B cell (primary cell): ENCODE measurements around the gene PROP1. TPM values are rescaled to one million over a fixed set of nuclear protein-coding genes. Genes with fewer than 3 reads are reported as not detected.

Experiments used
- ATAC-seq: fragments of 200-7000 bp; cut with Tn5 transposase; one replicate; pipeline ENCODE4 v1.10.0; 2021; ENCODE audit warnings: low read depth, mild to moderate bottlenecking, moderate number of reproducible peaks, moderate library complexity
- CTCF ChIA-PET: fragments of 350-600 bp; sonication (Branson Sonifier 250); formaldehyde crosslinking; loops from one replicate; lab custom pipeline; 2021; ENCODE audit warnings: antibody characterized with exemption, inconsistent platforms; lab: Charles Lee
- POLR2A ChIA-PET: fragments of 350-600 bp; sonication (Branson Sonifier 250); formaldehyde crosslinking; loops from one replicate; lab custom pipeline; 2021; ENCODE audit warnings: antibody characterized with exemption; lab: Charles Lee
- DNase-seq: peaks from one replicate; pipeline ENCODE4 v3.0.0; 2013
- H2AFZ ChIP-seq: 2 replicates; pipeline ENCODE4 v1.6.1; 2012; ENCODE audit warnings: mild to moderate bottlenecking, low read depth, low read length; ENCODE audit not compliant: insufficient read depth, poor library complexity, severe bottlenecking
- H3K27ac ChIP-seq, 2 donors: 1 replicate in 1 of 2; 2 replicates in 1 of 2; pipeline ENCODE4 v1.5.1; 2012 to 2013; ENCODE audit warnings: low read length in 2 of 2, mild to moderate bottlenecking in 2 of 2, moderate library complexity in 1 of 2
- H3K27me3 ChIP-seq, 4 experiments: fragments of 200-600 bp in 1 of 4; sonication (generic) in 1 of 4; replicated peaks in 1 of 4; 1 replicate in 2 of 4; 2 replicates in 2 of 4; pipeline versions ENCODE4 v1.6.1 to v1.7.0; 2013 to 2016; ENCODE audit warnings: low read length in 3 of 4, mild to moderate bottlenecking in 2 of 4, mixed read lengths in 1 of 4, moderate library complexity in 1 of 4; ENCODE audit not compliant: insufficient read depth in 4 of 4, control insufficient read depth in 3 of 4; ENCODE audit errors: control extremely low read depth in 1 of 4
- H3K36me3 ChIP-seq, 2 experiments: replicated peaks in 1 of 2; 1 replicate in 1 of 2; 2 replicates in 1 of 2; pipeline versions ENCODE4 v1.6.1 to v1.7.1; 2013; ENCODE audit warnings: low read length in 1 of 2; ENCODE audit not compliant: insufficient read depth in 2 of 2, control insufficient read depth in 1 of 2; ENCODE audit errors: control extremely low read depth in 1 of 2, extremely low read depth in 1 of 2
- H3K4me1 ChIP-seq, 2 donors: fragments of 200-600 bp in 1 of 2; sonication (generic) in 1 of 2; 1 replicate in 1 of 2; 2 replicates in 1 of 2; pipeline versions ENCODE4 v1.5.1 to v1.6.1; 2013 to 2017; ENCODE audit warnings: low read length in 2 of 2; ENCODE audit not compliant: control insufficient read depth in 2 of 2, insufficient read depth in 2 of 2
- H3K4me2 ChIP-seq: replicated peaks from 2 replicates; pipeline ENCODE3; 2012; ENCODE audit warnings: mild to moderate bottlenecking, low read depth, low read length; ENCODE audit not compliant: poor library complexity, severe bottlenecking
- H3K4me3 ChIP-seq, 5 experiments: fragments of 200-600 bp in 1 of 5; sonication (generic) in 1 of 5; 1 replicate in 3 of 5; 2 replicates in 2 of 5; pipeline versions ENCODE4 v1.5.1 to v1.7.0; 2011 to 2016; ENCODE audit warnings: low read length in 4 of 5, mild to moderate bottlenecking in 4 of 5, low read depth in 2 of 5, control low read depth in 1 of 5, moderate library complexity in 1 of 5; ENCODE audit not compliant: insufficient read depth in 1 of 5; ENCODE audit errors: control extremely low read depth in 1 of 5, extremely low read depth in 1 of 5
- H3K79me2 ChIP-seq: fragments of 200-600 bp; sonication (generic); one replicate; pipeline ENCODE4 v1.6.0; 2016; ENCODE audit warnings: low read length; ENCODE audit not compliant: control insufficient read depth, insufficient read depth
- H3K9ac ChIP-seq: fragments of 200-600 bp; sonication (generic); 2 replicates; pipeline ENCODE4 v1.6.1; 2017; ENCODE audit warnings: mild to moderate bottlenecking, low read length, moderate library complexity
- H3K9me3 ChIP-seq, 3 donors: one replicate each; pipeline versions ENCODE4 v1.6.1 to v1.7.1; 2013; ENCODE audit warnings: low read length in 2 of 3; ENCODE audit not compliant: control insufficient read depth in 2 of 3, insufficient read depth in 1 of 3; ENCODE audit errors: control extremely low read depth in 1 of 3
- H4K20me1 ChIP-seq: 2 replicates; pipeline ENCODE4 v1.6.0; 2012; ENCODE audit warnings: mild to moderate bottlenecking, low read length; ENCODE audit not compliant: insufficient read depth, control insufficient read depth, poor library complexity, severe bottlenecking
- H3K27ac Mint-ChIP-seq: one replicate; pipeline ENCODE4 v1.8.0; 2021; ENCODE audit warnings: mixed read lengths
- H3K27me3 Mint-ChIP-seq: one replicate; pipeline ENCODE4 v1.8.0; 2021; ENCODE audit warnings: mixed read lengths
- H3K4me1 Mint-ChIP-seq: one replicate; pipeline ENCODE4 v1.8.0; 2021; ENCODE audit warnings: mixed read lengths
- H3K4me3 Mint-ChIP-seq: one replicate; pipeline ENCODE4 v1.8.0; 2021; ENCODE audit warnings: mixed read lengths
- H3K9me3 Mint-ChIP-seq: one replicate; pipeline ENCODE4 v1.8.0; 2022; ENCODE audit warnings: mixed read lengths; ENCODE audit not compliant: insufficient read depth
- CTCF ChIP-seq: fragments of 200-600 bp; IDR thresholded peaks from one replicate; pipeline ENCODE4 v1.8.0; 2022; ENCODE audit warnings: antibody characterized with exemption, mild to moderate bottlenecking
- EZH2 ChIP-seq: IDR thresholded peaks from 2 replicates; pipeline ENCODE4 v1.6.1; 2012; ENCODE audit warnings: borderline replicate concordance, low read depth, mild to moderate bottlenecking, moderate library complexity, low read length; ENCODE audit not compliant: insufficient read depth, poor library complexity, severe bottlenecking
- WGBS: methylation state at CpG from one replicate; pipeline ENCODE4 v1.1.5; 2013; ENCODE audit warnings: missing lambda C conversion rate; ENCODE audit not compliant: insufficient coverage; 5-methylcytosine and 5-hydroxymethylcytosine counted together
- intact Hi-C: fragments of 100-400 bp; cut with micrococcal nuclease; formaldehyde crosslinking; loops from one replicate; pipeline ENCODE4 v1.10.0; 2022
- polyA plus RNA-seq: library from polyadenylated mRNA; depleted of rRNA; stranded (reverse); fragments of >200 nt; gene quantifications from 2 replicates; pipeline ENCODE4 v1.2.3, GENCODE V29; 2012
- total RNA-seq, 2 donors: library from RNA; stranded (reverse); fragments of 120-200 nt in 1 of 2; gene quantifications; 1 replicate in 1 of 2; 2 replicates in 1 of 2; pipeline versions ENCODE4 v1.2.3 to v1.2.4, GENCODE V29; 2013 to 2022

PROP1 gene
- total and polyA plus RNA-seq, 2 donors (not counting 1 experiment from before 2014, with no cell fraction given): not detected

- Histone ChIP-seq H3K4me1 (peaks cover 8 to 21% of the 10 kb centered on the region in 2 donors), H3K9me3 (peaks cover 0 to 8% (median 0%) of the 10 kb centered on the region in 3 donors), H4K20me1 (no peaks in the 10 kb centered on the region), H3K4me3 (no peak overlapping the region), H3K27ac (no peak overlapping the region), H3K27me3 (peaks cover 0 to 62% (median 31%) of the 10 kb centered on the region in 4 experiments), H3K4me2 (peak overlapping the region; percentile 57), H3K79me2 (no peaks in the 10 kb centered on the region), H3K9ac (no peak overlapping the region), H2AFZ (peak overlapping the region; percentile 16), H3K36me3 (no peaks in the 10 kb centered on the region)
- CTCF ChIA-PET: no interaction called here
- Mint-ChIP-seq H3K4me3 (no peak overlapping the region), H3K27me3 (peaks cover 56% of the 10 kb centered on the region), H3K9me3 (no peaks in the 10 kb centered on the region), H3K27ac (no peak overlapping the region), H3K4me1 (peaks cover 2% of the 10 kb centered on the region)
- no peak for ATAC-seq
- TF ChIP-seq EZH2 (no peak), CTCF (no peak)
- intact Hi-C loops: loop anchor here (10.0 kb wide), 1 partner anchor 81 kb away; no protein-coding TSS in a partner anchor
- POLR2A ChIA-PET: no interaction called here
- DNase-seq: no peak
- 23% methylated on average over 44 of the region's 46 CpGs for WGBS
Observed at GRCh38 chr5:177983763-177984583, 12.1 kb downstream of the PROP1 start.

GRCh38 chr5:177982956-177983355 lies 13.1 kb downstream of the PROP1 start:
- 95% methylated on average over 4 of the region's 5 CpGs for WGBS
- CTCF ChIA-PET: no interaction called here
- H3K4me3 Mint-ChIP-seq: no peak overlapping the region

More at GRCh38 chr5:177982956-177983355, 13.1 kb downstream of the PROP1 start:
- ATAC-seq (no peak), DNase-seq (no peak)
- H3K36me3 ChIP-seq: no peaks in the 10 kb centered on the region
- Mint-ChIP-seq H3K4me1 (peaks cover 2% of the 10 kb centered on the region), H3K27ac (no peak overlapping the region), H3K9me3 (no peaks in the 10 kb centered on the region), H3K27me3 (peaks cover 54% of the 10 kb centered on the region)
- H3K4me1 ChIP-seq: peaks cover 8 to 21% of the 10 kb centered on the region in 2 donors
- no peaks in the 10 kb centered on the region for H4K20me1 ChIP-seq
- H3K27ac ChIP-seq: no peak overlapping the region
- no peak overlapping the region for H3K4me3 ChIP-seq
- TF ChIP-seq EZH2 (no peak), CTCF (no peak)
- peaks cover 0 to 8% (median 0%) of the 10 kb centered on the region in 3 donors for H3K9me3 ChIP-seq
- H3K79me2 ChIP-seq: no peaks in the 10 kb centered on the region
- peaks cover 0 to 62% (median 31%) of the 10 kb centered on the region in 4 experiments for H3K27me3 ChIP-seq
- H3K4me2 ChIP-seq: no peak overlapping the region
- POLR2A ChIA-PET: no interaction called here
- H3K9ac ChIP-seq: no peak overlapping the region
- H2AFZ ChIP-seq: no peak overlapping the region
- intact Hi-C loops: loop anchor here (10.0 kb wide), 1 partner anchor 82 kb away; no protein-coding TSS in a partner anchor
